SK-N-SH treated with all-trans-retinoic acid at 6 μM for 48 hours (cell line): Measurements from ENCODE around the gene FST.

ENCODE experiments used
- ATAC-seq: fragments of 200-7000 bp; cut with Tn5 transposase; 3 replicates; pipeline ENCODE4 v1.9.1; 2020; ENCODE audit warnings: mild to moderate bottlenecking, moderate library complexity
- BACH2 ChIP-seq: fragments of 250-450 bp; sonication (Bioruptor Pico); IDR thresholded peaks from 2 replicates; pipeline ENCODE4 v1.9.0; 2021; ENCODE audit warnings: mild to moderate bottlenecking, borderline replicate concordance
- CSDC2 ChIP-seq: fragments of 250-450 bp; sonication (Bioruptor Pico); IDR thresholded peaks from 2 replicates; pipeline ENCODE4 v1.5.0; 2020; ENCODE audit warnings: mild to moderate bottlenecking, moderate library complexity
- ESRRG ChIP-seq: fragments of 250-450 bp; sonication (Bioruptor Pico); IDR thresholded peaks from 2 replicates; pipeline ENCODE4 v1.6.1; 2021; ENCODE audit warnings: mild to moderate bottlenecking
- GLIS3 ChIP-seq: fragments of 250-450 bp; sonication (Bioruptor Pico); IDR thresholded peaks from 2 replicates; pipeline ENCODE4 v1.5.0; 2020; ENCODE audit warnings: mild to moderate bottlenecking, moderate library complexity
- ISL1 ChIP-seq: fragments of 250-450 bp; sonication (Bioruptor Pico); IDR thresholded peaks from 2 replicates; pipeline ENCODE4 v2.1.2; 2022; ENCODE audit warnings: mild to moderate bottlenecking, moderate library complexity
- RARB ChIP-seq: fragments of 250-450 bp; sonication (Bioruptor Pico); IDR thresholded peaks from 2 replicates; pipeline ENCODE4 v1.8.0; 2021; ENCODE audit warnings: mild to moderate bottlenecking, moderate library complexity
- SNAI2 ChIP-seq: fragments of 250-450 bp; sonication (Bioruptor Pico); IDR thresholded peaks from 2 replicates; pipeline ENCODE4 v1.5.0; 2020; ENCODE audit warnings: mild to moderate bottlenecking, moderate library complexity
- TCF4 ChIP-seq: fragments of 250-450 bp; sonication (Bioruptor Pico); IDR thresholded peaks from 2 replicates; pipeline ENCODE4 v1.8.0; 2021; ENCODE audit warnings: mild to moderate bottlenecking, moderate library complexity, borderline replicate concordance
- TOX ChIP-seq: fragments of 250-450 bp; sonication (Bioruptor Pico); IDR thresholded peaks from 2 replicates; pipeline ENCODE4 v1.8.0; 2021; ENCODE audit warnings: mild to moderate bottlenecking, moderate library complexity, borderline replicate concordance
- ZC3H10 ChIP-seq: fragments of 250-450 bp; sonication (Bioruptor Pico); IDR thresholded peaks from 2 replicates; pipeline ENCODE4 v1.5.1; 2021; ENCODE audit warnings: mild to moderate bottlenecking, moderate library complexity
- ZFP30 ChIP-seq: fragments of 450-650 bp; formaldehyde crosslinking; IDR thresholded peaks from 2 replicates; pipeline ENCODE4 v1.5.0; 2022; ENCODE audit warnings: mild to moderate bottlenecking, moderate library complexity
- ZNF565 ChIP-seq: fragments of 450-650 bp; formaldehyde crosslinking; conservative IDR thresholded peaks from 2 replicates; pipeline ENCODE4 v1.5.0; 2020; ENCODE audit warnings: low read depth, mild to moderate bottlenecking, moderate library complexity
- ZNF8 ChIP-seq: fragments of 450-650 bp; formaldehyde crosslinking; IDR thresholded peaks from 2 replicates; pipeline ENCODE4 v1.5.0; 2020; ENCODE audit warnings: mild to moderate bottlenecking, moderate library complexity
- TF ChIP-seq, protein P1 (sequence below): fragments of 250-450 bp; sonication (Bioruptor Pico); IDR thresholded peaks from 2 replicates; pipeline ENCODE4 v1.8.0; 2020; ENCODE audit warnings: mild to moderate bottlenecking, moderate library complexity, borderline replicate concordance
- TF ChIP-seq, protein P2 (sequence below): fragments of 250-450 bp; sonication (Bioruptor Pico); IDR thresholded peaks from 2 replicates; pipeline ENCODE4 v1.5.1; 2020; ENCODE audit warnings: low read depth, mild to moderate bottlenecking, moderate library complexity
- TF ChIP-seq, protein P3 (sequence below): fragments of 250-450 bp; sonication (Bioruptor Pico); IDR thresholded peaks from 2 replicates; pipeline ENCODE4 v1.5.1; 2021; ENCODE audit warnings: mild to moderate bottlenecking, moderate library complexity
- TF ChIP-seq, protein P4 (sequence below): fragments of 250-450 bp; sonication (Bioruptor Pico); IDR thresholded peaks from 2 replicates; pipeline ENCODE4 v1.8.0; 2021; ENCODE audit warnings: low read depth, mild to moderate bottlenecking, moderate library complexity, borderline replicate concordance

FST gene

DNA sequence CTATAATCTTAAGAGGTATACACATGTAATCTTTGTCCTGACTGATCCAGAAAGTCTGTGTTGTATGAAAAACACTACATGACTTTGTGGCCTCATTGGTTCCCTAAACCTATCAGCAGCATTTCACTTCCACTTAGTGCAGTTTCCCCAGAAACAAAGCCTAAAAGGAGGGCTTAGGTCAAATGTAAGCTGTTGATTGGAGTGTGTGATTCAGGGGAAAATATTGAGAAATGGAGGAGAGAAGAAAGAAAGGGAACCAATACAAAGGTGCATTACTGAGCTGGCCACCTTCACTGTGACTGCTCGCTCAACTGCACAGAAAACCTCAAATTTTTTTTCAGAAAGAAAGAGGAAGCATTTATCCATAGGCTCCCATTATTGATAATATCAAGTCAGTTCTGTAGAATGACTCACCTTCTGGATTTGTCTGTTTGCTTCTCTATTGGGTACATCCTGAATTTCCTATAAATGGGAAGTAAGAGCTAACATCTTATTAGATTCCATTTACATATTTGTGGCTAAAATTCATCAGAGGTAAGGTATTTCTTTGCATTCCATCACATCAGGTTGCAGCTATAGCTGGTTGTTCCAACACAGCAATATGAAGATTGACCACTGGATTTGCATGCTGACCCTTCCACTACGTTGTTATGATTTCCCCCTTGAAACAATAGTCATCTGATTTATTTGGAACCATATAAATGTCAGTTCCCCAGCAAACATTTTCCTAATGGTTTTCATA, 10.3 kb upstream of the FST start (continued):
- TF ChIP-seq, protein P1, sequence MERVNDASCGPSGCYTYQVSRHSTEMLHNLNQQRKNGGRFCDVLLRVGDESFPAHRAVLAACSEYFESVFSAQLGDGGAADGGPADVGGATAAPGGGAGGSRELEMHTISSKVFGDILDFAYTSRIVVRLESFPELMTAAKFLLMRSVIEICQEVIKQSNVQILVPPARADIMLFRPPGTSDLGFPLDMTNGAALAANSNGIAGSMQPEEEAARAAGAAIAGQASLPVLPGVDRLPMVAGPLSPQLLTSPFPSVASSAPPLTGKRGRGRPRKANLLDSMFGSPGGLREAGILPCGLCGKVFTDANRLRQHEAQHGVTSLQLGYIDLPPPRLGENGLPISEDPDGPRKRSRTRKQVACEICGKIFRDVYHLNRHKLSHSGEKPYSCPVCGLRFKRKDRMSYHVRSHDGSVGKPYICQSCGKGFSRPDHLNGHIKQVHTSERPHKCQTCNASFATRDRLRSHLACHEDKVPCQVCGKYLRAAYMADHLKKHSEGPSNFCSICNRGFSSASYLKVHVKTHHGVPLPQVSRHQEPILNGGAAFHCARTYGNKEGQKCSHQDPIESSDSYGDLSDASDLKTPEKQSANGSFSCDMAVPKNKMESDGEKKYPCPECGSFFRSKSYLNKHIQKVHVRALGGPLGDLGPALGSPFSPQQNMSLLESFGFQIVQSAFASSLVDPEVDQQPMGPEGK: no peak

DNA sequence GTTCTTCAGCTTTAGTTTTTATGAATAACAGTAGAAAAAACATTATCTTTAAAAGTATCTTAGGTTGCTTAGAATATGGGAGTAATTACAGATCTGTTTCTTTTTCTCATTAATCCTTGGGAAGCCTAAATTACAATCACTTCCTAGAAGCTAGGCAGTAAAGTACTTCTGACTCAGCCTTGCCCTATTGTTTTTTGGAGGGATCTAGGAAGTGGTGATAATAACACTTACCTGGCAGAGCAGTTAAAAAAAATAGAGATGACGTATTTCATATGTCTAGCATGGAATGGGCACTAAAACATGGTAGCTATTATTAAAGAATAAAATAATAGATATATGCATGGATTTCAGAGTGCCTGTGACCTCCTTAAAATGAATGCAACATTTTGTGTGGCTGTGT, 8.2 kb upstream of the FST start:
- no peak for ATAC-seq
- TF ChIP-seq TCF4 (CRISPR knock-in tag) (no peak), ZNF565 (CRISPR knock-in tag) (no peak), SNAI2 (CRISPR knock-in tag) (no peak), TOX (CRISPR knock-in tag) (no peak), CSDC2 (no peak), RARB (CRISPR knock-in tag) (no peak), ZC3H10 (no peak), ESRRG (CRISPR knock-in tag) (no peak), ISL1 (CRISPR knock-in tag) (no peak), ZFP30 (no peak)
- TF ChIP-seq, protein P2, sequence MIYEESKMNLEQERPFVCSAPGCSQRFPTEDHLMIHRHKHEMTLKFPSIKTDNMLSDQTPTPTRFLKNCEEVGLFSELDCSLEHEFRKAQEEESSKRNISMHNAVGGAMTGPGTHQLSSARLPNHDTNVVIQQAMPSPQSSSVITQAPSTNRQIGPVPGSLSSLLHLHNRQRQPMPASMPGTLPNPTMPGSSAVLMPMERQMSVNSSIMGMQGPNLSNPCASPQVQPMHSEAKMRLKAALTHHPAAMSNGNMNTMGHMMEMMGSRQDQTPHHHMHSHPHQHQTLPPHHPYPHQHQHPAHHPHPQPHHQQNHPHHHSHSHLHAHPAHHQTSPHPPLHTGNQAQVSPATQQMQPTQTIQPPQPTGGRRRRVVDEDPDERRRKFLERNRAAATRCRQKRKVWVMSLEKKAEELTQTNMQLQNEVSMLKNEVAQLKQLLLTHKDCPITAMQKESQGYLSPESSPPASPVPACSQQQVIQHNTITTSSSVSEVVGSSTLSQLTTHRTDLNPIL (CRISPR knock-in tag): no peak

DNA sequence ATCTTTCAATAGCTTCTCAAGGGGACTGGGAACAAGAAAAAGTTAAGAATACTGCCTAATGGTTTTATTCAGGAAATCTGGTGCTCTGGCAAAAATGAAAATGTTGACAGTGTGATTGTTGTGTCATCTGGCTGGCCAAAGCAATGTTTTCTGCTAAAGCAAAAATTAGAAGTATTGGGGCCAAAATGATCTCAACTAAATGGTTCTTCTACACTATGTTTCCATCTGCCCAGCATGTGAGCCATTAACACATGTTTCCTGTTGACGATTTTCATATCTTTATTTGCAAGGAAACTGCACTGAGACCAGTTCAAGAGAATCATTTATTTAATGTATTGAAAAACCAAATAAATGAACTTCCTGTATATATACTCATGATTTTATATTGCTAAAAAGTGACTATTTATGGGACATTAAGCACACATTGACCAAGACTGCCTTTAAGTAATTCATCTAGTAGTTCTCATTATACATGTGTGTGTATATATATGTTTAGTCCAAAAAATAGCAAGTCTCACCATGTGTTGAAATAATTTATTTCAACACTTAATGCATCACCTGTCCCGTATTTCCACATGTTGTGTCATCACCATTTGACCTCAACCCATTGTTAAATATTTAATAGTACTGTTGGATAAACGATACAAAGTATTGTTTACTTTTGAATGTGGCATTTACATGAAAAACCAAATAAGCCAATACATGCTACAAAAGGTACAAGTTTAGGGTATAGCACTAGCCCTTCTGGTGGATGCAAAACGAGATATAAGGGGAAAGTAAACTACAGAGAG, 7.5 kb upstream of the FST start:
- no peak for ATAC-seq
- no peak for TF ChIP-seq TCF4 (CRISPR knock-in tag)
- TF ChIP-seq, protein P1: no peak
- no peak for TF ChIP-seq ZNF8 (CRISPR knock-in tag)
- TF ChIP-seq ZFP30: no peak
- TF ChIP-seq, all 23 proteins: peak for 0

DNA sequence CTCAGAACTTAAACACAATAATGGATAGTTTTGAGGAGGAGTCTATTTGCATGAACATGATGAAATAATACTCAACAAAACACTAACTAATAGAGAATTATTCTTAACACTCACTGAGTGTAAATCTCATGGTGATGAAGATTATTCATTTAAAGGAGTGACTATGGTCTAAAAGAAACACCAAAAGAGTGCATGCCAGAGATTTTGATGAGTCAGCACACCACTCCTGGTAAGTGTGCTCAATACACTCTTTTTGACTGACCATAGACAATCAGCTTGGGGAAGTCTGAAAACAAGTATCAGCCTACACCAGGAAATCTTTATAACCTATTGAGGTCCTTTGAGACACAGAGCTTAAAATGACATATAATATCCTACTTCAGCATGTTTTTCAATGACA, 6.8 kb upstream of the FST start:
- no peak for TF ChIP-seq ZC3H10
- TF ChIP-seq, protein P1: no peak
- TF ChIP-seq TOX (CRISPR knock-in tag): no peak
- no peak for TF ChIP-seq ZFP30
- TF ChIP-seq, protein P2 (CRISPR knock-in tag): no peak
- TF ChIP-seq TCF4 (CRISPR knock-in tag): no peak
- TF ChIP-seq BACH2 (CRISPR knock-in tag): no peak
- no peak for TF ChIP-seq RARB (CRISPR knock-in tag)
- TF ChIP-seq ESRRG (CRISPR knock-in tag): no peak
- no peak for TF ChIP-seq SNAI2 (CRISPR knock-in tag)
- TF ChIP-seq, protein P3, sequence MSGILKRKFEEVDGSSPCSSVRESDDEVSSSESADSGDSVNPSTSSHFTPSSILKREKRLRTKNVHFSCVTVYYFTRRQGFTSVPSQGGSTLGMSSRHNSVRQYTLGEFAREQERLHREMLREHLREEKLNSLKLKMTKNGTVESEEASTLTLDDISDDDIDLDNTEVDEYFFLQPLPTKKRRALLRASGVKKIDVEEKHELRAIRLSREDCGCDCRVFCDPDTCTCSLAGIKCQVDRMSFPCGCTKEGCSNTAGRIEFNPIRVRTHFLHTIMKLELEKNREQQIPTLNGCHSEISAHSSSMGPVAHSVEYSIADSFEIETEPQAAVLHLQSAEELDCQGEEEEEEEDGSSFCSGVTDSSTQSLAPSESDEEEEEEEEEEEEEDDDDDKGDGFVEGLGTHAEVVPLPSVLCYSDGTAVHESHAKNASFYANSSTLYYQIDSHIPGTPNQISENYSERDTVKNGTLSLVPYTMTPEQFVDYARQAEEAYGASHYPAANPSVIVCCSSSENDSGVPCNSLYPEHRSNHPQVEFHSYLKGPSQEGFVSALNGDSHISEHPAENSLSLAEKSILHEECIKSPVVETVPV (CRISPR knock-in tag): no peak
- TF ChIP-seq ZNF565 (CRISPR knock-in tag): no peak
- TF ChIP-seq GLIS3 (CRISPR knock-in tag): no peak
- TF ChIP-seq, protein P4, sequence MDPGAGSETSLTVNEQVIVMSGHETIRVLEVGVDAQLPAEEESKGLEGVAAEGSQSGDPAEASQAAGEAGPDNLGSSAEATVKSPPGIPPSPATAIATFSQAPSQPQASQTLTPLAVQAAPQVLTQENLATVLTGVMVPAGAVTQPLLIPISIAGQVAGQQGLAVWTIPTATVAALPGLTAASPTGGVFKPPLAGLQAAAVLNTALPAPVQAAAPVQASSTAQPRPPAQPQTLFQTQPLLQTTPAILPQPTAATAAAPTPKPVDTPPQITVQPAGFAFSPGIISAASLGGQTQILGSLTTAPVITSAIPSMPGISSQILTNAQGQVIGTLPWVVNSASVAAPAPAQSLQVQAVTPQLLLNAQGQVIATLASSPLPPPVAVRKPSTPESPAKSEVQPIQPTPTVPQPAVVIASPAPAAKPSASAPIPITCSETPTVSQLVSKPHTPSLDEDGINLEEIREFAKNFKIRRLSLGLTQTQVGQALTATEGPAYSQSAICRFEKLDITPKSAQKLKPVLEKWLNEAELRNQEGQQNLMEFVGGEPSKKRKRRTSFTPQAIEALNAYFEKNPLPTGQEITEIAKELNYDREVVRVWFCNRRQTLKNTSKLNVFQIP (CRISPR knock-in tag): no peak
- TF ChIP-seq CSDC2: no peak
- no peak for TF ChIP-seq ISL1 (CRISPR knock-in tag)

More for the DNA sequence above, 6.8 kb upstream of the FST start:
- ATAC-seq: no peak
